Measurements from ENCODE around the gene TRAPPC2L. TPM values are rescaled to one million over a fixed set of nuclear protein-coding genes. Genes with fewer than 3 reads are reported as not detected.

The TRAPPC2L gene
- total RNA-seq, 1 experiment from 2014 or later = 82.0 TPM

GRCh38 chr16:88884569-88885271 is 27.8 kb downstream of the TRAPPC2L start:
- Mint-ChIP-seq H3K9me3 (no peaks in the 10 kb centered on the region), H3K4me3 (no peak overlapping the region), H3K27me3 (ENCODE audit: low read depth) (no peaks in the 10 kb centered on the region; the same call in none of the 2 replicates), H3K4me1 (no peaks in the 10 kb centered on the region), H3K27ac (peak overlapping the region; percentile 60; the same call in 1 of the 2 replicates), H3K36me3 (no peaks in the 10 kb centered on the region)
- ChIA-PET POLR2A (no interaction called here), CTCF (no interaction called here)
- DNase-seq (ENCODE audit: low spot score) = no peak
- ATAC-seq = no peak
- TF ChIP-seq RELA (CRISPR knock-in tag; IDR thresholded peaks at IDR 0.05; ENCODE audit: borderline replicate concordance) (no peak), STAT6 (CRISPR knock-in tag; conservative IDR thresholded peaks at IDR 0.05; ENCODE audit: low read depth) (no peak), FOXJ3 (CRISPR knock-in tag; IDR thresholded peaks at IDR 0.05; ENCODE audit: borderline replicate concordance) (no peak), ZNF512 (CRISPR knock-in tag; IDR thresholded peaks at IDR 0.05; ENCODE audit: borderline replicate concordance) (no peak), NR1H2 (CRISPR knock-in tag; IDR thresholded peaks at IDR 0.05) (no peak), ZNF138 (CRISPR knock-in tag; conservative IDR thresholded peaks at IDR 0.05) (no peak), ZNF671 (CRISPR knock-in tag; IDR thresholded peaks at IDR 0.05) (no peak), ATF3 (CRISPR knock-in tag; conservative IDR thresholded peaks at IDR 0.05) (no peak), GRHL2 (CRISPR knock-in tag; IDR thresholded peaks at IDR 0.05; ENCODE audit: insufficient replicate concordance, severe bottlenecking) (no peak), ZNF263 (CRISPR knock-in tag; IDR thresholded peaks at IDR 0.05; ENCODE audit: low read depth) (no peak), MAX (CRISPR knock-in tag; IDR thresholded peaks at IDR 0.05) (no peak), ZNF232 (CRISPR knock-in tag; IDR thresholded peaks at IDR 0.05) (no peak), AFF4 (CRISPR knock-in tag; IDR thresholded peaks at IDR 0.05; ENCODE audit: borderline replicate concordance) (no peak), CDX4 (CRISPR knock-in tag; IDR thresholded peaks at IDR 0.05; ENCODE audit: borderline replicate concordance) (no peak), IRF2 (CRISPR knock-in tag; IDR thresholded peaks at IDR 0.05; ENCODE audit: borderline replicate concordance, low read depth) (no peak), MXD4 (CRISPR knock-in tag; IDR thresholded peaks at IDR 0.05; ENCODE audit: borderline replicate concordance) (no peak), SOX15 (CRISPR knock-in tag; IDR thresholded peaks at IDR 0.05) (no peak), NR2C2 (CRISPR knock-in tag; IDR thresholded peaks at IDR 0.05) (no peak)

Measured in WTC11 (cell line).